ENCODE measurements around the gene AP2A1.

DNA sequence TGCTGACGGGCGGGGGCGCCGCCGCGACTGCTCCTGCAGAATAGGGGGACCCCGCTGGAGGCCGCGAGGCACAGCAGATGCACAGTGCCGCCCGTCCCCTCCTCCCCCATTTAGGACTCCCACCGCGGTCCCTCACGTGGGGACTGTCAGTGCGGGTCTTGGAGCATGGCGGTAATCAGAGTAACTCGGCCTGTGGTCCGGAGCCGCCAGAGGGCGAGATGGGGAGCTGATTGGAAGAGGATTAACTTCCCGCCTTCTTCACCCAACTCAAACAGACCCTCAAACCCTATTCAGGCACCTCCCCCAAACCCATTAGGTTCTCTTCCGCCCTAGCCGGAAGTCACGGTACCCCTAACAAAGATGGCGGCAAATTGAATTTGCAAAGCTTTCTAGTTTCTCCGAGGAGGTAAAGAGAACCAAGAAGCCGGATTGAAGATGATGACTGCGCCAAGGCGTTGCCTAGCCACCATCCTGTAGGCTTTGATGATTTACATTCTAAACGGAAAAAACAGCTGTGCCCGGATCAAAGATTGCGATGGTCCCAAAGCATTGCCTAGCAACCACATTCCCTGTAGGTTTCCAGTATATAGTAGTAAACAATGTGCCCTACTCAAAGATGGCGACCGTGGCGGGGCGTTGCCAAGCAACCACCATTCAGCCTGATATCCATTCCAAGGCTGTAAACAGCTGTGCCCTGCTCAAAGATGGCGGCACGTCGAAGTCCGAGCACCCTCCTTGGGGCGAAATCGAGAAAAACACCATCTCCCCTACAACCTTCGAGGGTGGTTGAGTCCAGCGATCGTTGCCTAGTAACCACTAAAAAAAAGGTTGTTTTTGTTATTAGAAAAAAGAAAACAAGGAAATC, 46.4 kb downstream of the AP2A1 start, which contains the start of gene FUZ:
- peak; percentile 79 to 92 for TF ChIP-seq POLR2AphosphoS5 (IDR thresholded peaks at IDR 0.05)
- TF ChIP-seq, protein P1, sequence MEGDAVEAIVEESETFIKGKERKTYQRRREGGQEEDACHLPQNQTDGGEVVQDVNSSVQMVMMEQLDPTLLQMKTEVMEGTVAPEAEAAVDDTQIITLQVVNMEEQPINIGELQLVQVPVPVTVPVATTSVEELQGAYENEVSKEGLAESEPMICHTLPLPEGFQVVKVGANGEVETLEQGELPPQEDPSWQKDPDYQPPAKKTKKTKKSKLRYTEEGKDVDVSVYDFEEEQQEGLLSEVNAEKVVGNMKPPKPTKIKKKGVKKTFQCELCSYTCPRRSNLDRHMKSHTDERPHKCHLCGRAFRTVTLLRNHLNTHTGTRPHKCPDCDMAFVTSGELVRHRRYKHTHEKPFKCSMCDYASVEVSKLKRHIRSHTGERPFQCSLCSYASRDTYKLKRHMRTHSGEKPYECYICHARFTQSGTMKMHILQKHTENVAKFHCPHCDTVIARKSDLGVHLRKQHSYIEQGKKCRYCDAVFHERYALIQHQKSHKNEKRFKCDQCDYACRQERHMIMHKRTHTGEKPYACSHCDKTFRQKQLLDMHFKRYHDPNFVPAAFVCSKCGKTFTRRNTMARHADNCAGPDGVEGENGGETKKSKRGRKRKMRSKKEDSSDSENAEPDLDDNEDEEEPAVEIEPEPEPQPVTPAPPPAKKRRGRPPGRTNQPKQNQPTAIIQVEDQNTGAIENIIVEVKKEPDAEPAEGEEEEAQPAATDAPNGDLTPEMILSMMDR (IDR thresholded peaks at IDR 0.05), result peak in 3 of 6 experiments; percentile 26 to 34 (median 28)
